ENCODE measurements around the gene DSCAM. TPM values are rescaled to one million over a fixed set of nuclear protein-coding genes. Genes with fewer than 3 reads are reported as not detected.

Gene DSCAM
- total and polyA plus RNA-seq, 10 of the 15 experiments (the other 5 are each of a cell fraction or from before 2014, with no cell fraction given) = not detected

DNA sequence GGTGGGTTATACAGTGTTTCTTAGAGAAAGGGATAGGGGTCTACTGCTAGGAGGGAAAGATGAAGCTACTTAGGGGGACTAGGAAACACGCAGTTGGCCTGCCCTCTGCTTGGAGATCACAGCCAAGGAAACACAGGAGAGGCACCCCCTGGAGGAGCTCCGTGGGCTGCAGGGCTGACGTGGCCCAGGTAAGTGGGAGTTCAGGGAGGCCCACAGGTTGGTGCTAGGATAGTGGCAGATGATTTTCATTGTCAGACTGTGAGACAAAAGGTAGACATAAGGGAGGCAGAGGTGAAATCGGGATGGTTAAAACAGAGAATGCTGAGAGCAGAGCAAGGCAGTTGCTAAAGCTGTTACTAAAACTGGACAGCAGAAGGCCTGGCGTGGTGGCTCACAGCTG lies 463.0 kb downstream of the DSCAM start (continued):
- TF ChIP-seq, protein P1, sequence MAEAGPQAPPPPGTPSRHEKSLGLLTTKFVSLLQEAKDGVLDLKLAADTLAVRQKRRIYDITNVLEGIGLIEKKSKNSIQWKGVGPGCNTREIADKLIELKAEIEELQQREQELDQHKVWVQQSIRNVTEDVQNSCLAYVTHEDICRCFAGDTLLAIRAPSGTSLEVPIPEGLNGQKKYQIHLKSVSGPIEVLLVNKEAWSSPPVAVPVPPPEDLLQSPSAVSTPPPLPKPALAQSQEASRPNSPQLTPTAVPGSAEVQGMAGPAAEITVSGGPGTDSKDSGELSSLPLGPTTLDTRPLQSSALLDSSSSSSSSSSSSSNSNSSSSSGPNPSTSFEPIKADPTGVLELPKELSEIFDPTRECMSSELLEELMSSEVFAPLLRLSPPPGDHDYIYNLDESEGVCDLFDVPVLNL (IDR thresholded peaks at IDR 0.05; ENCODE audit: low read depth, low read length) = no peak
- TF ChIP-seq ZNF24 (IDR thresholded peaks at IDR 0.05) (no peak), ATF2 (IDR thresholded peaks at IDR 0.05; ENCODE audit: low read length) (no peak), ATF3 (IDR thresholded peaks at IDR 0.05; ENCODE audit: borderline replicate concordance, extremely low read depth, low read depth, low read length) (no peak), SRF (IDR thresholded peaks at IDR 0.05; ENCODE audit: low read depth in 2 of 2, low read length in 2 of 2) (no peak), ESRRA (IDR thresholded peaks at IDR 0.05; ENCODE audit: low read length) (no peak), CHD4 (IDR thresholded peaks at IDR 0.05) (no peak), KLF5 (IDR thresholded peaks at IDR 0.05; ENCODE audit: partially characterized antibody) (no peak), SIN3A (IDR thresholded peaks at IDR 0.05; ENCODE audit: low read depth, low read length) (no peak)
- TF ChIP-seq, protein P2, sequence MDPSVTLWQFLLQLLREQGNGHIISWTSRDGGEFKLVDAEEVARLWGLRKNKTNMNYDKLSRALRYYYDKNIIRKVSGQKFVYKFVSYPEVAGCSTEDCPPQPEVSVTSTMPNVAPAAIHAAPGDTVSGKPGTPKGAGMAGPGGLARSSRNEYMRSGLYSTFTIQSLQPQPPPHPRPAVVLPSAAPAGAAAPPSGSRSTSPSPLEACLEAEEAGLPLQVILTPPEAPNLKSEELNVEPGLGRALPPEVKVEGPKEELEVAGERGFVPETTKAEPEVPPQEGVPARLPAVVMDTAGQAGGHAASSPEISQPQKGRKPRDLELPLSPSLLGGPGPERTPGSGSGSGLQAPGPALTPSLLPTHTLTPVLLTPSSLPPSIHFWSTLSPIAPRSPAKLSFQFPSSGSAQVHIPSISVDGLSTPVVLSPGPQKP (IDR thresholded peaks at IDR 0.05; ENCODE audit: low read depth, low read length) = no peak

Data from GM12878 (cell line).